HG03066 (cell line): Measurements from ENCODE around the gene PLPPR2.
"Not testable (repeated sequence)": the region's sequence is repeated elsewhere in the genome, so short reads cannot be mapped to it uniquely, and the experiment has no call there.

ENCODE experiments used
- ATAC-seq: cut with Tn5 transposase; IDR thresholded peaks from one replicate; pipeline ENCODE4 v1.9.1; 2021; ENCODE audit warnings: low read depth; ENCODE audit not compliant: unreplicated experiment

The PLPPR2 gene, protein sequence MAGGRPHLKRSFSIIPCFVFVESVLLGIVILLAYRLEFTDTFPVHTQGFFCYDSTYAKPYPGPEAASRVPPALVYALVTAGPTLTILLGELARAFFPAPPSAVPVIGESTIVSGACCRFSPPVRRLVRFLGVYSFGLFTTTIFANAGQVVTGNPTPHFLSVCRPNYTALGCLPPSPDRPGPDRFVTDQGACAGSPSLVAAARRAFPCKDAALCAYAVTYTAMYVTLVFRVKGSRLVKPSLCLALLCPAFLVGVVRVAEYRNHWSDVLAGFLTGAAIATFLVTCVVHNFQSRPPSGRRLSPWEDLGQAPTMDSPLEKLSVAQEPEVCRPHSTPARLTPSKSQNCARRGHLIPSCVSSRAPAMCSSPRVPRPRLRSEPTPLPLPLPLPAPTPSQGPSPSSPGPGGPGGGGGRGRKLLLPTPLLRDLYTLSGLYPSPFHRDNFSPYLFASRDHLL

DNA sequence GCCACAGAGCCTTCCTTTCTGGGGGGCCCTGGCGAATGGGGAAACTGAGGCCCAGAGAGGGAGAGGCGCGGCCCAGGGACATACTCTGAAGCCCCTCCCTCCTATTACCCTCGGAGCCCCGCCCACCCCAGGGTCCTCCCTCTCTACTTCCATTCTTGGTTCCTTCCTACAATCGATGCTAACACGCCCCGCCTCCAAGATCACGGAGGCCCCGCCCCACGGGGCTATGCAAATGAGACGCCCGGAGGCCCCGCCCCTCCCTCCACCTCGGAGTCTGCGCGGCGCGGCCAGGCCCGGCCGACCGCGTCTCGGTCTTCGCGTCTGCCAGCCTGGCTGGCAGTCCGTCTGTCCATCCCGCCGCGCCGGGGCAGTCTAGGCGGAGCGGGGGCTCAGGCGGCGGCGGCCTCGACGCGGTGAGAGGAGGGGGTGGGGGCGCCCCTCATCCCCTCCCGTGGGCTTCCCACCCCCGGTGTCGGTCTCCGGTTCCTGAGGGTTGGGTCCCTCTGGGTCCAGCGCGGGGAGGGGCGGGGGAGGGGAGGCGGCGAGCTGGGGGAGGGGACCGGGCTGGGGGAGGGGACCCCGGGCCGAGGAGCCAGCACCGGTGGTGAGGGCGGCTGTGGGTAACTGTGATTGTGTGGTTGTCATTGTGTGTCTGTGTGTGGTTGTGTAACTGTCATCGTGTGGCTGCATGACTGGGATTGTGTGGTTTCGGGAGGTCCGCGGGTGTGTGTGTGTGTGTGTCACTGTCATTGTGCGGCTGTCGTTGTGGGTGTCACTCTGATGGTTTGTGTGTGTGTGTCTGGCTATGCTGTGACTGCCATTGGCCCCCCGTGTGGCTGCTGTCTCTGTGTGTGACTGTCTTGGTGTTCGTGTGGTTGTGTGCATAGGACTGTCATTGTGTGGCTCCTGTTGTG is at the start of gene PLPPR2:
Gene PLPPR2, plus strand, starts transcription at position 273 of the 914 bp plus-strand sequence. CDS start 2,242 bp downstream, outside the sequence.
- ATAC-seq = no peak

DNA sequence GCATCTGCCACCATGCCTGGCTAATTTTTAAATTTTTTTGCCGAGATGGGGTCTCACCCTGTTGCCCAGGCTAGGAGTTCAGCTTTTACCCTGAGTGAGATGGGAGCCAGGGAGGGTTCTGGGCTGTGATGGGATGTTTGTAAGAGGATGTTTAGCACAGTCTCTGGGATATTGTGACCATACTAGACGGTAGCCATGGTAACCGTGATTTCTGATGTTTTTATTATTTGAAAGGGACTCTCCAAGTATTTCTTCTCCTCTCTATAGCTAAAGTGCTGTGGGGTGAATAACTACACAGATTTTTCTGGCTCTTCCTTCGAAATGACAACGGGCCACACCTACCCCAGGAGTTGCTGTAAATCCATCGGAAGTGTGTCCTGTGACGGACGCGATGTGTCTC is 48.9 kb upstream of the PLPPR2 start:
- ATAC-seq = no peak

DNA sequence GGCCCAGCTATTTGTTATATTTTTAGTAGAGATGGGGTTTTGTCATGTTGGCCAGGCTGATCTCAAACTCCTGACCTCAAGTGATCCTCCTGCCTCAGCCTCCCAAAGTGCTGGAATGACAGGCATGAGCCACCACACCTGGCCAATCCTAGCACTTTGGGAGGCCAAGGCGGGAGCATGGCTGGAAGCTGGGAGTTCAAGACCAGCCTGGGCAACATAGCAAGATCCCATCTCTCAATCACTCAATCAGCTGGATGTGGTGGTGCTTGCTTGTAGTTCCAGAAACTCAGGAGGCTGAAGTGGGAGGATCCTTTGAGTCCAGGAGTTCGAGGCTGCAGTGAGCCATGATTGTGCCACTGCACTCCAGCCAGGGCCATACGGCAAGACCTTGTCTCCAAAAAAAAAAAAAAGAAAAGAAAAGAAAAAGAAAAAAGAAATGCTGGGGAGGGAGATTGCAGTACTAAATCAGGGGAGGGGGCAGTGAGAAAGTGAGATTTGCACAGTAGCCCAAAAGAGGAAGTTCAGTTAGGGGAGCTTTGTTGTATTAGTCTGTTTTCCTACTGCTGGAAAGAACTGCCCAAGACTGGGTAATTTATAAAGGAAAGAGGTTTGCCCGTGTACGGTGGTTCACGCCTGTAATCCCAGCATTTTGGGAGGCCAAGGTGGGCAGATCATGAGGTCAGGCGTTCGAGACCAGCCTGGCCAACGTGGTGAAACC is 34.8 kb upstream of the PLPPR2 start:
- ATAC-seq = not testable (repeated sequence)

GRCh38 chr19:11321191-11322126 is 33.8 kb upstream of the PLPPR2 start:
- ATAC-seq = no peak

DNA sequence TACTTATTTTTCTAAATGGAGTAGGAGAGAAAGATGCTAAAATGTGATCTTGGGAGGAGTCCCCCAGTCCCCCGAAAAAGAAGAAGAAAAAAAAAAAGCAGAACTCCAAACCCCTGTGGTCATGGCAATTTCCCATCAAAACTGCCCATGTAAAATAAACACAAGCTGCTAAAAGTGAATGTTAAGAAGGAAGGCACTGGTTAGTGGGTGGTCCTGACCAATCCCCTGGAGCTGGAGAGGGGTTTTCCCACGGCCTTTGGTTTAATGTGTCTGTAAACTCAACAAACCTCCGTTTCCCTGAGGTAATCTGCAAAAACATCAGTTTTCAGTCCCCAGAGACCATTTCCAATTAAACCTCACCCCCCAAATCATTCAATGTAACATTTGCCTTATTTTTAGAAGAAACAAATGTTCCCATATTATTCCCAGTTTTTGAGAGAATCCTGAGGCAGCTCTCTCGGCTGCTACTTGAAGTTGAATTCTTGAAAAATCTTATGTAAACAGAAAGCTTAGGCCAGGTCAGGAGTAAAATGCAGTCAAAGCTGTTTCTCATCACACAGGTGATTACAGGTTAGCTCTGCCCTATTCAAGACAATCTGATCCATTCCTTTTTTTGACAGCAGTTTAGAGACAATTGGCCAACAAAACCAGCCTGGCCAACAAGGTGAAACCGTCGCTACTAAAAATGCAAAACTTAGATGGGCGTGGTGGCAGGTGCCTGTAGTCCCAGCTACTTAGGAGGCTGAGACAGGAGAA is 32.8 kb upstream of the PLPPR2 start:
- no peak for ATAC-seq

GRCh38 chr19:11323601-11324078 is 31.6 kb upstream of the PLPPR2 start:
- ATAC-seq = no peak

DNA sequence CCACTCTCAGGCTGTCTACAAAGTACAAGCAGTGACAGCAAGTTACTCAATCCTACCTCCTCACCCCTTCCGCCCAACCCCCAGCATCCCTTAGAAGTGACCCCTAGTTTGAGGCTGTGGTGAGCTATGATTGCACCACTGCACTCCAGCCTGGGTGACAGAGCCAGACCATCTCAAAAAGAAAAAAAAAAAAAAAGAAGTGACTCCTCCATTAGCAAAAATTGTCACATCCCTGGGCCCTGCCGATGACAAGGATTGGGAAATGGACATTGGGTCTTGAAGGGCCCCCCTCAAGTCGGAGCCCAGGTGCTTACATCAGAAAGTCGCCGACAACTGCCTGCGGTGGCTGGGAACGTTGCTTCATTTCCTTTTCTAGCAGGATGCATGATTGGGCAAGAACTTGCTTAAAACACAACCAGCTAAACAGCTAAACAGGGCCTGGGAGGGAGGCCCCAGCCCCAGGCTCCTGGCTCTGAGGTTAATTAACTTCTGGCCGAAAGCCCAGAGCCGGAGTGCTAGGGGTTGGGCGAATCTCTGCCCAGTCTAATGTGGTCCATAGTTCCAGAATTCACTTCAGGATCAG is 31.1 kb upstream of the PLPPR2 start:
- ATAC-seq = no peak

DNA sequence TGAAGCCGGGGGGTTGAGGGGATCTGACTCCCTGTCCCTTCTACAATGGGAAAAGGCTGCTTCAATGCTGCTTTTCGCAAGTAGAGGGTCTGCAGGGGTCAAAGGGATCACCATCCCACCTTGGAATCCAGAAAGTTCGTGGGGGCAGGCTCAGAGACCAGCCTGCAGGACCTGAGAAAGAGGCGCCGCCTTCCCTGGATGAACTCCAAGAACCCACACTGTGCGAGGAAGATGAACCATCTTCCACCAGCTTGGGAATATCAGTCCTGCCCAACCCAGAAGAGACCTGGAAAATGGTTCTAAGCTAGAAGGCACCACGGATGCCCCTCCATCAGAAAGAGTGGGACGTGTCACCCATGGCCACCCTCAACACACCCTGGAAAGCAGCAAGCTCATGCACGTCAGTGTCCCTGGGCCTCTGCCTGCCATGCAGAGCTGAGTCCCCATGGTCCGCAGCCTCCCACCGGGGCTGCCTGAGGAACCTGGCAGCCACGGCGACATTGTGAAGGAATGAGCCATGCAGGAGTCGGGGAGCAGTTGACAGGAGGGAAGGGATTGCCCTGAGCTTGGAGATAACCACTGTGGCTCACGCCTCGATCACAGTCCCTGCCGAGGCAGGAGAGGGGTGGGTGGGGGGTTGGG is 30.4 kb upstream of the PLPPR2 start:
- no peak for ATAC-seq

DNA sequence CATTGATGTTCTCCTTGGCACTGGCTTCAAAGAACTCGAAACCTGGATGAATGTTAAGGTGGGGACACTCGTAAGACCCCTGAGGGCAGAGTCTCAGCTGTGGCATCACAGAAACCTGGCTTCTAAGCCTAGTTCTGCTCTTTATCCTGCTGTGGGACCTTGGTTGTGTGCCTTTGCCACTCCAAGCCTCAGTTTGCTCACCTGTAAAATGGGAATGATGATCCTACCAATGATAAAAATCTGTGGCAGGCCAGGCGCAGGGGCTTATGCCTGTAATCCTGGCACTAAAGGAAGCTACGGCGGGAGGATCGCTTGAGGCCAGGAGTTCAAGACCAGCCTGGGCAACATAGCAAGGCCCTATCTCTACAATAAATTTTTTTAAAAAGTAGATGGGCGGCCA is 29.7 kb upstream of the PLPPR2 start:
- no peak for ATAC-seq

- ATAC-seq = no peak
Measured at GRCh38 chr19:11330127-11330526, 25.1 kb upstream of the PLPPR2 start.

GRCh38 chr19:11331502-11331901 is 23.7 kb upstream of the PLPPR2 start:
- ATAC-seq = no peak

DNA sequence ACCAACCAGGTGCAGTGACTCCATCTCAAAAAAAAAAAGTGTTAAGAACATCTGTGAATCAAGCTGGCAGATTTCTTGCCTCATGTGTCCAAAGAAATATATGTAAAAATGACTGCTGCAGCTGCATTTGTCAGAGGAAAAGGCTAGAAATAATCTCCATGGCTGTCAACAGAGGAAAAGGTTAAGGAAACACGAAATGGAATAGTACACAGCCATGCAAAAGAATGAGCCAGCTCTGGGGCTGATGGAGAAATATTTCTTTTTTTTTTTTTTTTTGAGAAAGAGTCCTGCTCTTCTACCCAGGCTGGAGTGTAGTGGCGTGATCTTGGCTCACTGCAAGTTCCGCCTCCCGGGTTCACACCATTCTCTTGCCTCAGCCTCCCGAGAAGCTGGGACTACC is 22.4 kb upstream of the PLPPR2 start:
- ATAC-seq = no peak

- not testable (repeated sequence) for ATAC-seq
Measured at GRCh38 chr19:11333838-11334237, 21.4 kb upstream of the PLPPR2 start.

DNA sequence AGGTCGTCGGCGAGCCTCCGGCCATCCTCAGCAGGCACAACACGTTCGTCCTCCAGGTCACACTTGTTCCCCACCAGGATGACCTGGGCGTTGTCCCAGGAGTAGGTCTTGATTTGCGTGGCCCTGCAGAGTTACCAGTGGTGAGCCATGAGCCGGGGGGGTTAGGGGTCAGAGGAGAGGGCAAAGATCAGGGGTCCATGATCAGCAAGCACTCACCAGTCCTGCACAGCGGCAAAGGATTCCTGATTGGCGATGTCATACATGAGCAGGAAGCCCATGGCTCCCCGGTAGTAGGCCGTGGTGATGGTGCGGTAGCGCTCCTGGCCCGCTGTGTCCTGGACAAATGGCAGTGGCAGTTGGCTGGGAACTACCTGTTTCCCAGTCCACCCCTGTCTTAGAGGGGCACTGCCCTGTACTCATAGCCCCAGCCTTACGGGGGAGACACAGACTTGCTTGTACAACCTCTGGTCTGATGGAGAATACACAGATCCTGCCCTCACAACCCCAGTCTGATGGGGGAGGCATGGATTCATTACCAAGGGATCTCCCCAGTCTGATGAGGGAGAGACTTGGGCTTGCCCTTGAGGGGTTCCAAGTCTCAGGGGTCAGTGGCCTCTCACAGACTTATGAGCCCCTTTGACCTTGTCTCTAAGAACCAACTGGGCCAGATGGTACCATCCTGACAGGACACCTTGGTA is 19.6 kb upstream of the PLPPR2 start:
- ATAC-seq = no peak

DNA sequence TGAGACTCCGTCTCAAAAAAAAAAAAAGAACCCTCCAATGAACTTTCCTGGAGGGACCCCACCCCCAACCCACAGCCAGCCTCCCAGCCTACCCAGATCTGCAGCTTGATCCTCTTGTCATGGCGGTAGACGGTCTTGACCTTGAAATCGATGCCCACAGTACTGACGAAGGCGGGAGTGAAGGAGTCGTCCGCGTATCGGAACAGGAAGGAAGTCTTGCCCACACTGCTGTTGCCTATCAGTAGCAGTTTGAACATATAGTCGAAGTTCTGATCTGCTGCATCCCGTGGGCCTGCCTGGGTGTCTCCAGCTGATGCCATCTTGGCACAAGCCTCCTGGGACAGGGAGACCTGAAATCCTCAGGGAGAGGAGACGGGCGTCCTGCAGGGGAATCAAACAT is 18.2 kb upstream of the PLPPR2 start:
- ATAC-seq = no peak

DNA sequence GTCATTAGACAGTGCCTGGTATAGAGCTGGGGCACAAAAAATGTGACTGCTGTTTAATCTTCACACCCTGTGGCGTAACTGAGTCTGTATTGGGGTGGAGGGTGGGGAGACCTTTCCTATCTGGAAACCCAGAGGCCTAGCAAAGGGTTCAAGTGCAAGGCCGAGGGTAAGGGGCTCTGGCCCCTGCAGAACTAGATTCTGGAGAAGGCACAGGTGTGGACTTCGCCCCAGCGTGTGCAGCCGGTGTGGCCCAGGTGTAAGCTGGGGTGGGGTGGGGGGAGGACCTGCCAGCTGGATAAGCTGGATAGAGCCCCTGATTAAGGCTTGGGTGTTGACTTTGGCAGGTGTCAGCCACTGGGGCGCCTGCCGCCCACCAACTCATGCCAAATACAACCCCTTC is 17.1 kb upstream of the PLPPR2 start:
- no peak for ATAC-seq

DNA sequence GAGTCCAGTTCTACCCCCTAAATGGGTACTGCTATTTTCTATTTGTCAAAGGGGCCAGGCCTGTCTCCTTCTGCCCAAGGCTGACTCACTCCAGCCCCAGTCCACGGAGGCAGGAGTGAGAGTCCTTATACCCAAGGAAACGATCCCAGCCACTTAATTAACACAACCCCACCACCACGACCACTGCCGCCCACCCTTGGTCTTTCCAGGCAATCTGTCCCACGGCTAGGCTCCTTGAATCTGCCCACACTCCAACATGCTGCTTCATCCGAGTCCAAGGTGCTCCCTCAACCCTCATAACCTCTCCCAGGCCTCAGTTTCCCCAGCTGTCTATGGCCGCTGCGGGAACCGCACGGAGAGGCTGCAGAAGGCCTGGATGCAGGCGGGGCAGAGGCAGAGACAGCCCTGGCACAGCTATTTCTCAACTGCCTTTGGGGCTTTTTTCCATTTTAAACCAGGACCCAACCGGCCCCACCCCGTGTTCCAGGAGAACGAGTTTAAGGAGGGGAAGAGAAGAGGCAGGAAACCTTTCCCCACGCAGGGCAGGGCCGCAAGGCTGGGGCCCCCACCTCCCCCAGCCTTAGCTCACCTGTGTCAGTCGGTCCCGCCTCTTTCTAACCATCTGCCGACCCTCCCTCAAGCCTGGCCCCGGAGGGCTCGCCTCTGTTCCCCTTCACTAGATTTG is 16.5 kb upstream of the PLPPR2 start:
- no peak for ATAC-seq
